K562 (cell line): ENCODE results near the gene TEAD4. TPM values are rescaled to one million over a fixed set of nuclear protein-coding genes. Genes with fewer than 3 reads are reported as not detected.

Source experiments
- ATAC-seq: fragments of 200-7000 bp; cut with Tn5 transposase; 3 replicates; pipeline ENCODE4 v1.9.1; 2020; ENCODE audit warnings: moderate library complexity
- BruUV-seq: library from RNA; stranded (reverse); fragments of 400-500 nt; replicated peaks from 2 replicates; lab custom pipeline; 2021; lab: Mats Ljungman, UMichigan
- CTCF ChIA-PET: fragments of 300-600 bp; formaldehyde crosslinking; extraction: SDS; loops from one replicate; lab custom pipeline; 2021; ENCODE audit warnings: low intra/inter-chr PET ratio; lab: Yijun Ruan, JAX
- POLR2A ChIA-PET: fragments of 300-600, 350-650 bp; sonication (Branson Sonifier 250); formaldehyde crosslinking; extraction: SDS; loops from one replicate; lab custom pipeline; 2021; ENCODE audit warnings: antibody characterized with exemption, inconsistent platforms; lab: Yijun Ruan, JAX
- DNase-seq, 4 experiments: peaks; one replicate each; pipeline versions ENCODE4 v3.0.0 to v3.0.0-alpha.2; 2011 to 2018; ENCODE audit warnings: low spot score in 3 of 4, mixed read lengths in 3 of 4; ENCODE audit errors: extremely low read depth in 1 of 4
- FAIRE-seq: peaks from 2 replicates; lab custom pipeline; 2011; peaks lifted over from hg19 to GRCh38; lab: Jason Lieb, UNC
- H2AFZ ChIP-seq: 2 replicates; pipeline ENCODE4 v1.6.0; 2011; ENCODE audit warnings: low read depth, low read length, control low read depth, inconsistent platforms
- H3K27ac ChIP-seq: fragments of 200-600 bp; 3 replicates; pipeline ENCODE4 v1.8.0; 2011; ENCODE audit warnings: low read depth, mild to moderate bottlenecking, control low read depth, inconsistent platforms, low read length, moderate library complexity, mixed read lengths; ENCODE audit errors: extremely low read depth
- H3K27me3 ChIP-seq, 2 experiments: fragments of 300-600 bp in 1 of 2; 2 replicates in 1 of 2; 3 replicates in 1 of 2; pipeline versions ENCODE4 v1.6.0 to v1.8.0; 2011; ENCODE audit warnings: inconsistent platforms in 2 of 2, low read length in 2 of 2, mild to moderate bottlenecking in 1 of 2, mixed read lengths in 1 of 2, moderate library complexity in 1 of 2; ENCODE audit not compliant: control insufficient read depth in 2 of 2, insufficient read depth in 2 of 2
- H3K36me3 ChIP-seq: fragments of 300-600 bp; 3 replicates; pipeline ENCODE4 v1.8.0; 2011; ENCODE audit warnings: mild to moderate bottlenecking, low read length, inconsistent platforms; ENCODE audit not compliant: control insufficient read depth, insufficient read depth
- H3K4me1 ChIP-seq, 2 experiments: fragments of 200-600 bp in 1 of 2; replicated peaks in 1 of 2; 2 replicates in 1 of 2; 3 replicates in 1 of 2; pipeline versions ENCODE4 v1.5.1 to v1.8.0; 2011; ENCODE audit warnings: inconsistent platforms in 2 of 2, low read length in 2 of 2, mild to moderate bottlenecking in 1 of 2, mixed read lengths in 1 of 2, moderate library complexity in 1 of 2; ENCODE audit not compliant: control insufficient read depth in 2 of 2, insufficient read depth in 2 of 2
- H3K4me2 ChIP-seq: 2 replicates; pipeline ENCODE4 v1.6.1; 2011; ENCODE audit warnings: low read length, control low read depth, inconsistent platforms, mixed read lengths; ENCODE audit not compliant: insufficient read depth
- H3K4me3 ChIP-seq: fragments of 200-600 bp; sonication (generic), shearing (Covaris generic); 2 replicates; pipeline ENCODE4 v1.5.1; 2016; ENCODE audit warnings: control low read depth, inconsistent platforms
- H3K79me2 ChIP-seq: fragments of 200-600 bp; 3 replicates; pipeline ENCODE4 v1.8.0; 2011; ENCODE audit warnings: low read length, inconsistent platforms; ENCODE audit not compliant: control insufficient read depth, insufficient read depth
- H3K9ac ChIP-seq, 2 experiments: 2 replicates each; pipeline versions ENCODE4 v1.6.0 to v1.6.1; 2011; ENCODE audit warnings: low read depth in 2 of 2, low read length in 2 of 2, control low read depth in 1 of 2, inconsistent platforms in 1 of 2, mild to moderate bottlenecking in 1 of 2, mixed read lengths in 1 of 2; ENCODE audit not compliant: insufficient read depth in 1 of 2
- H3K9me1 ChIP-seq: one replicate; pipeline ENCODE4 v1.6.0; 2011; ENCODE audit warnings: inconsistent platforms, mild to moderate bottlenecking, low read length, moderate library complexity; ENCODE audit not compliant: control insufficient read depth, insufficient read depth
- H3K9me3 ChIP-seq: replicated peaks from 2 replicates; pipeline ENCODE4 v1.5.1; 2011; ENCODE audit warnings: low read depth, low read length, inconsistent platforms; ENCODE audit not compliant: control insufficient read depth, insufficient read depth
- H4K20me1 ChIP-seq: replicated peaks from 2 replicates; pipeline ENCODE4 v1.6.1; 2011; ENCODE audit warnings: low read length, inconsistent platforms, mixed read lengths; ENCODE audit not compliant: control insufficient read depth, insufficient read depth
- GATAD2B ChIP-seq: fragments of 450-650 bp; IDR thresholded peaks from 2 replicates; pipeline ENCODE4 v1.6.1; 2017; ENCODE audit warnings: mild to moderate bottlenecking, borderline replicate concordance
- HDAC2 ChIP-seq: fragments of 450-650 bp; IDR thresholded peaks from 2 replicates; pipeline ENCODE4 v1.6.1; 2016; ENCODE audit warnings: mild to moderate bottlenecking
- JUND ChIP-seq, 2 experiments: IDR thresholded peaks; 2 replicates in 1 of 2; 3 replicates in 1 of 2; pipeline ENCODE4 v1.6.1; 2011; ENCODE audit warnings: borderline replicate concordance in 2 of 2, low read depth in 2 of 2, low read length in 2 of 2, improper control_type of control experiment in 1 of 2, missing biosample characterization in 1 of 2, missing genetic modification characterization in 1 of 2, missing genetic modification reagents in 1 of 2
- KAT7 ChIP-seq: sonication (generic); formaldehyde crosslinking; IDR thresholded peaks from 2 replicates; pipeline ENCODE4 v1.8.0; 2022; ENCODE audit warnings: missing genetic modification reagents, mild to moderate bottlenecking, borderline replicate concordance
- PPARD ChIP-seq: fragments of 250-450 bp; sonication (Bioruptor Pico); IDR thresholded peaks from 2 replicates; pipeline ENCODE4 v1.8.0; 2022; ENCODE audit warnings: inconsistent platforms, mild to moderate bottlenecking, moderate library complexity
- PTBP1 ChIP-seq: fragments of 200-400 bp; formaldehyde crosslinking; IDR thresholded peaks from 2 replicates; pipeline ENCODE4 v1.6.1; 2017; ENCODE audit warnings: low read depth, low read length
- RB1 ChIP-seq: fragments of 450-650 bp; IDR thresholded peaks from 2 replicates; pipeline ENCODE4 v1.6.1; 2017; ENCODE audit warnings: low read depth, mild to moderate bottlenecking
- SIRT6 ChIP-seq: IDR thresholded peaks from one replicate; pipeline ENCODE4 v1.6.1; 2012; ENCODE audit warnings: low read depth, mild to moderate bottlenecking, control low read depth, inconsistent platforms, low read length, moderate library complexity
- SMAD3 ChIP-seq: fragments of 450-650 bp; formaldehyde crosslinking; conservative IDR thresholded peaks from 2 replicates; pipeline ENCODE4 v1.4.0; 2020; ENCODE audit warnings: mild to moderate bottlenecking
- SMARCE1 ChIP-seq: fragments of 450-650 bp; IDR thresholded peaks from 2 replicates; pipeline ENCODE4 v1.7.1; 2016; ENCODE audit warnings: mild to moderate bottlenecking
- SP1 ChIP-seq: sonication (generic); formaldehyde crosslinking; IDR thresholded peaks from 2 replicates; pipeline ENCODE4 v1.8.1; 2022; ENCODE audit warnings: mild to moderate bottlenecking, missing genetic modification reagents
- ZNF507 ChIP-seq: conservative IDR thresholded peaks from 2 replicates; pipeline ENCODE4 v1.6.1; 2017; ENCODE audit warnings: missing genetic modification characterization, missing compliant biosample characterization
- WGBS: fragments of 100-300 bp; shearing (Covaris generic); methylation state at CpG from one replicate; pipeline ENCODE4 v1.1.6; 2016; ENCODE audit warnings: low coverage, mixed read lengths; ENCODE audit not compliant: insufficient coverage; ENCODE audit errors: missing lambda C conversion rate; 5-methylcytosine and 5-hydroxymethylcytosine counted together
- in situ Hi-C: fragments of 300-500 bp; cut with MboI; formaldehyde crosslinking; loops from 4 replicates; pipeline ENCODE4 v1.15.0; 2018; ENCODE audit warnings: inconsistent platforms, mixed read lengths
- intact Hi-C: fragments of 100-400 bp; cut with micrococcal nuclease; formaldehyde crosslinking; loops from 2 replicates; pipeline ENCODE4 v1.14.2; 2022
- polyA plus RNA-seq, 8 experiments: library from polyadenylated mRNA; depleted of rRNA in 4 of 8; stranded (reverse) in 5 of 8; unstranded in 3 of 8; fragments of >200 nt; fragmentation: Nextera tagmentation in 2 of 8; fragmentation: Illumina TruSeq in 1 of 8; extraction: Ambion mirVana in 2 of 8; extraction: Trizol in 1 of 8; gene quantifications; 2 replicates each; pipeline versions ENCODE4 v1.2.1 to v1.2.3, GENCODE V29; 2011 to 2014; ENCODE audit warnings: inconsistent platforms in 1 of 8, missing spikeins in 1 of 8
- total RNA-seq, 7 experiments: library from RNA; depleted of rRNA in 6 of 7; stranded (reverse); fragments of >200 nt in 6 of 7; fragmentation: Illumina TruSeq in 2 of 7; extraction: Trizol in 2 of 7; gene quantifications; 2 replicates each; pipeline versions ENCODE4 v1.2.1 to v1.2.3, GENCODE V29; 2011 to 2021; ENCODE audit warnings: low replicate concordance in 1 of 7
- TF ChIP-seq, protein P1 (sequence below), 2 experiments: fragments of 150-350 bp in 1 of 2; IDR thresholded peaks; 2 replicates each; pipeline ENCODE4 v1.6.1; 2012 to 2016; ENCODE audit warnings: low read depth in 2 of 2, low read length in 2 of 2, mild to moderate bottlenecking in 1 of 2, moderate library complexity in 1 of 2
- TF ChIP-seq, protein P2 (sequence below): fragments of 450-650 bp; IDR thresholded peaks from 2 replicates; pipeline ENCODE4 v1.6.1; 2017; ENCODE audit warnings: antibody characterized with exemption, mild to moderate bottlenecking

TEAD4 gene
- total and polyA plus RNA-seq, 9 of the 15 experiments (the other 6 are each of a cell fraction or from before 2014, with no cell fraction given) = 0.82 to 40.0 (median 17.0) TPM

GRCh38 chr12:2959505-2960389 lies 550 bp downstream of the TEAD4 start:
- no peak for FAIRE-seq
- TF ChIP-seq, protein P1, sequence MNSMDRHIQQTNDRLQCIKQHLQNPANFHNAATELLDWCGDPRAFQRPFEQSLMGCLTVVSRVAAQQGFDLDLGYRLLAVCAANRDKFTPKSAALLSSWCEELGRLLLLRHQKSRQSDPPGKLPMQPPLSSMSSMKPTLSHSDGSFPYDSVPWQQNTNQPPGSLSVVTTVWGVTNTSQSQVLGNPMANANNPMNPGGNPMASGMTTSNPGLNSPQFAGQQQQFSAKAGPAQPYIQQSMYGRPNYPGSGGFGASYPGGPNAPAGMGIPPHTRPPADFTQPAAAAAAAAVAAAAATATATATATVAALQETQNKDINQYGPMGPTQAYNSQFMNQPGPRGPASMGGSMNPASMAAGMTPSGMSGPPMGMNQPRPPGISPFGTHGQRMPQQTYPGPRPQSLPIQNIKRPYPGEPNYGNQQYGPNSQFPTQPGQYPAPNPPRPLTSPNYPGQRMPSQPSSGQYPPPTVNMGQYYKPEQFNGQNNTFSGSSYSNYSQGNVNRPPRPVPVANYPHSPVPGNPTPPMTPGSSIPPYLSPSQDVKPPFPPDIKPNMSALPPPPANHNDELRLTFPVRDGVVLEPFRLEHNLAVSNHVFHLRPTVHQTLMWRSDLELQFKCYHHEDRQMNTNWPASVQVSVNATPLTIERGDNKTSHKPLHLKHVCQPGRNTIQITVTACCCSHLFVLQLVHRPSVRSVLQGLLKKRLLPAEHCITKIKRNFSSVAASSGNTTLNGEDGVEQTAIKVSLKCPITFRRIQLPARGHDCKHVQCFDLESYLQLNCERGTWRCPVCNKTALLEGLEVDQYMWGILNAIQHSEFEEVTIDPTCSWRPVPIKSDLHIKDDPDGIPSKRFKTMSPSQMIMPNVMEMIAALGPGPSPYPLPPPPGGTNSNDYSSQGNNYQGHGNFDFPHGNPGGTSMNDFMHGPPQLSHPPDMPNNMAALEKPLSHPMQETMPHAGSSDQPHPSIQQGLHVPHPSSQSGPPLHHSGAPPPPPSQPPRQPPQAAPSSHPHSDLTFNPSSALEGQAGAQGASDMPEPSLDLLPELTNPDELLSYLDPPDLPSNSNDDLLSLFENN (IDR thresholded peaks at IDR 0.05; ENCODE audit: low read depth in 2 of 2, low read length in 2 of 2) = no peak
- TF ChIP-seq HDAC2 = no peak
- no peak for TF ChIP-seq ZNF507 (tag)
- TF ChIP-seq KAT7 = no peak
- no peak for TF ChIP-seq SMARCE1
- TF ChIP-seq GATAD2B = no peak
- no peak for TF ChIP-seq PTBP1
- no peak for TF ChIP-seq SIRT6
- no peak for TF ChIP-seq SMAD3
- TF ChIP-seq JUND (IDR thresholded peaks at IDR 0.05; ENCODE audit: borderline replicate concordance, low read depth, low read length) = no peak
- TF ChIP-seq JUND (tag; IDR thresholded peaks at IDR 0.05; ENCODE audit: borderline replicate concordance, low read depth, low read length) = no peak
- TF ChIP-seq, protein P2, sequence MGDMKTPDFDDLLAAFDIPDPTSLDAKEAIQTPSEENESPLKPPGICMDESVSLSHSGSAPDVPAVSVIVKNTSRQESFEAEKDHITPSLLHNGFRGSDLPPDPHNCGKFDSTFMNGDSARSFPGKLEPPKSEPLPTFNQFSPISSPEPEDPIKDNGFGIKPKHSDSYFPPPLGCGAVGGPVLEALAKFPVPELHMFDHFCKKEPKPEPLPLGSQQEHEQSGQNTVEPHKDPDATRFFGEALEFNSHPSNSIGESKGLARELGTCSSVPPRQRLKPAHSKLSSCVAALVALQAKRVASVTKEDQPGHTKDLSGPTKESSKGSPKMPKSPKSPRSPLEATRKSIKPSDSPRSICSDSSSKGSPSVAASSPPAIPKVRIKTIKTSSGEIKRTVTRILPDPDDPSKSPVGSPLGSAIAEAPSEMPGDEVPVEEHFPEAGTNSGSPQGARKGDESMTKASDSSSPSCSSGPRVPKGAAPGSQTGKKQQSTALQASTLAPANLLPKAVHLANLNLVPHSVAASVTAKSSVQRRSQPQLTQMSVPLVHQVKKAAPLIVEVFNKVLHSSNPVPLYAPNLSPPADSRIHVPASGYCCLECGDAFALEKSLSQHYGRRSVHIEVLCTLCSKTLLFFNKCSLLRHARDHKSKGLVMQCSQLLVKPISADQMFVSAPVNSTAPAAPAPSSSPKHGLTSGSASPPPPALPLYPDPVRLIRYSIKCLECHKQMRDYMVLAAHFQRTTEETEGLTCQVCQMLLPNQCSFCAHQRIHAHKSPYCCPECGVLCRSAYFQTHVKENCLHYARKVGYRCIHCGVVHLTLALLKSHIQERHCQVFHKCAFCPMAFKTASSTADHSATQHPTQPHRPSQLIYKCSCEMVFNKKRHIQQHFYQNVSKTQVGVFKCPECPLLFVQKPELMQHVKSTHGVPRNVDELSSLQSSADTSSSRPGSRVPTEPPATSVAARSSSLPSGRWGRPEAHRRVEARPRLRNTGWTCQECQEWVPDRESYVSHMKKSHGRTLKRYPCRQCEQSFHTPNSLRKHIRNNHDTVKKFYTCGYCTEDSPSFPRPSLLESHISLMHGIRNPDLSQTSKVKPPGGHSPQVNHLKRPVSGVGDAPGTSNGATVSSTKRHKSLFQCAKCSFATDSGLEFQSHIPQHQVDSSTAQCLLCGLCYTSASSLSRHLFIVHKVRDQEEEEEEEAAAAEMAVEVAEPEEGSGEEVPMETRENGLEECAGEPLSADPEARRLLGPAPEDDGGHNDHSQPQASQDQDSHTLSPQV = peak; percentile 63
- no peak for TF ChIP-seq SP1 (CRISPR knock-in tag)
- no peak for TF ChIP-seq PPARD (CRISPR knock-in tag)
- 0 out of 2 replicates have a peak, but pooled peaks have one; percentile 14 for TF ChIP-seq RB1

More at GRCh38 chr12:2959505-2960389, 550 bp downstream of the TEAD4 start:
- peak overlapping the region; percentile 65 for H3K4me3 ChIP-seq
- H3K9me3 ChIP-seq = no peaks in the 10 kb centered on the region
- peaks cover 1% of the 10 kb centered on the region; the same call in 2 of the 3 replicates for H3K36me3 ChIP-seq
- peak overlapping the region; percentile 90 for H3K4me2 ChIP-seq
- H3K27me3 ChIP-seq = no peaks in the 10 kb centered on the region
- ATAC-seq (peak; percentile 83), DNase-seq (peak; percentile 54 to 67 (median 63))
- H3K4me1 ChIP-seq = peaks cover 25 to 39% of the 10 kb centered on the region in 2 experiments; a peak in 4 of 5 replicates
- POLR2A ChIA-PET = no interaction called here
- WGBS = 1% methylated on average over 17 of the region's 104 CpGs
- H2AFZ ChIP-seq = peak overlapping the region; percentile 84
- H3K9ac ChIP-seq = peak overlapping the region; percentile 67 to 91
- H4K20me1 ChIP-seq = no peaks in the 10 kb centered on the region; the same call in 1 of the 2 replicates
- in situ Hi-C loops (no loop called here), intact Hi-C loops (loop anchor here (5.0 kb wide), 1 partner anchor 38 kb away; no protein-coding TSS in a partner anchor)
- peaks cover 3% of the 10 kb centered on the region for H3K9me1 ChIP-seq
- peaks cover 47% of the 10 kb centered on the region for H3K79me2 ChIP-seq
- no TSS peak for BruUV-seq
- H3K27ac ChIP-seq = peak overlapping the region; percentile 78
- CTCF ChIA-PET = no interaction called here
